GM21786 (cell line): Measurements from ENCODE around the gene TBC1D7.

Experiments used
- ATAC-seq: cut with Tn5 transposase; IDR thresholded peaks from one replicate; pipeline ENCODE4 v1.9.1; 2021; ENCODE audit not compliant: unreplicated experiment

Gene TBC1D7

GRCh38 chr6:13273931-13274706, 54.2 kb downstream of the TBC1D7 start:
- ATAC-seq: peak; percentile 41

- ATAC-seq: no peak
Observed at GRCh38 chr6:13273202-13273930, 55.0 kb downstream of the TBC1D7 start.

GRCh38 chr6:13272131-13273046, 55.9 kb downstream of the TBC1D7 start:
- peak; percentile 65 for ATAC-seq

- ATAC-seq: no peak
Observed at GRCh38 chr6:13268913-13269518, 59.3 kb downstream of the TBC1D7 start.

- no peak for ATAC-seq
Observed at GRCh38 chr6:13267142-13267651, 61.1 kb downstream of the TBC1D7 start.

GRCh38 chr6:13263669-13264068, 64.7 kb downstream of the TBC1D7 start:
- no peak for ATAC-seq

GRCh38 chr6:13262302-13263230, 65.8 kb downstream of the TBC1D7 start:
- no peak for ATAC-seq

- peak; percentile 53 for ATAC-seq
Observed at GRCh38 chr6:13261464-13261994, 66.8 kb downstream of the TBC1D7 start.

GRCh38 chr6:13260831-13261230, 67.5 kb downstream of the TBC1D7 start:
- peak; percentile 35 for ATAC-seq

- ATAC-seq: no peak
Observed at GRCh38 chr6:13260101-13260598, 68.2 kb downstream of the TBC1D7 start.

GRCh38 chr6:13259393-13259792, 68.9 kb downstream of the TBC1D7 start:
- peak; percentile 37 for ATAC-seq

GRCh38 chr6:13256266-13257001, 71.9 kb downstream of the TBC1D7 start:
- no peak for ATAC-seq
